Neural cell (in vitro differentiated cells): Measurements from ENCODE around the gene SLIT3.

Experiments used
- EZH2 ChIP-seq: fragments of 200-600, 300-800 bp; shearing (Covaris generic), sonication (generic); IDR thresholded peaks from 2 replicates; pipeline ENCODE4 v1.6.1; 2014; ENCODE audit warnings: antibody characterized with exemption, low read length, borderline replicate concordance, mild to moderate bottlenecking; ENCODE audit not compliant: insufficient read depth, poor library complexity, severe bottlenecking
- POLR2AphosphoS5 ChIP-seq: IDR thresholded peaks from 2 replicates; pipeline ENCODE4 v1.6.1; 2012
- SMC3 ChIP-seq: fragments of 450-650 bp; conservative IDR thresholded peaks from 2 replicates; pipeline ENCODE4 v1.6.1; 2014; ENCODE audit warnings: antibody characterized with exemption, mild to moderate bottlenecking, moderate library complexity; ENCODE audit not compliant: poor library complexity
- TAF1 ChIP-seq: IDR thresholded peaks from 2 replicates; pipeline ENCODE4 v1.6.1; 2012; ENCODE audit warnings: low read depth
- TF ChIP-seq, protein P1 (sequence below): fragments of 450-650 bp; IDR thresholded peaks from 2 replicates; pipeline ENCODE4 v1.5.1; 2014; ENCODE audit warnings: antibody characterized with exemption, mild to moderate bottlenecking, moderate library complexity; ENCODE audit not compliant: poor library complexity, severe bottlenecking
- TF ChIP-seq, protein P2 (sequence below): IDR thresholded peaks from 2 replicates; pipeline ENCODE4 v1.6.1; 2012; ENCODE audit warnings: borderline replicate concordance

DNA sequence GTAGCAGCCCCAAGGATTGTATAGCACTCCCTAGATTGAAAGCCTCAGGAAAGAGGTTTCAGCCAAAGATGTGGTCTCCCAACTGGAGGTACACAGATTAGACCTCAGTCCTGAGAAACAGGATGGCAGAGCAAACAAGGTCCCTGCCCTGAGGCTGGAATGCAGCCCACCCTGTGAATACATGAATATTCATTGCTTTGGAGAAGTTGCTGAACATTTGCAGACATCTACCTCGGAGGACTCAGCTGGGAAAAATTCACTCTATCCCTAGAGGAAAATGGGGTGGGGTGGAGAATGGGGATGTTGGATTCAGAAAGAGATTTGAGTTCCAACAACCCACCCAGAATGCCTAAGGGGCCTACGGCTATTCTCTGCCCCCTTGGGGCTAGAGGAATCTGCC is 129.4 kb downstream of the SLIT3 start:
- TF ChIP-seq, protein P1, sequence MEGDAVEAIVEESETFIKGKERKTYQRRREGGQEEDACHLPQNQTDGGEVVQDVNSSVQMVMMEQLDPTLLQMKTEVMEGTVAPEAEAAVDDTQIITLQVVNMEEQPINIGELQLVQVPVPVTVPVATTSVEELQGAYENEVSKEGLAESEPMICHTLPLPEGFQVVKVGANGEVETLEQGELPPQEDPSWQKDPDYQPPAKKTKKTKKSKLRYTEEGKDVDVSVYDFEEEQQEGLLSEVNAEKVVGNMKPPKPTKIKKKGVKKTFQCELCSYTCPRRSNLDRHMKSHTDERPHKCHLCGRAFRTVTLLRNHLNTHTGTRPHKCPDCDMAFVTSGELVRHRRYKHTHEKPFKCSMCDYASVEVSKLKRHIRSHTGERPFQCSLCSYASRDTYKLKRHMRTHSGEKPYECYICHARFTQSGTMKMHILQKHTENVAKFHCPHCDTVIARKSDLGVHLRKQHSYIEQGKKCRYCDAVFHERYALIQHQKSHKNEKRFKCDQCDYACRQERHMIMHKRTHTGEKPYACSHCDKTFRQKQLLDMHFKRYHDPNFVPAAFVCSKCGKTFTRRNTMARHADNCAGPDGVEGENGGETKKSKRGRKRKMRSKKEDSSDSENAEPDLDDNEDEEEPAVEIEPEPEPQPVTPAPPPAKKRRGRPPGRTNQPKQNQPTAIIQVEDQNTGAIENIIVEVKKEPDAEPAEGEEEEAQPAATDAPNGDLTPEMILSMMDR = no peak
- TF ChIP-seq EZH2 (no peak), TAF1 (no peak), POLR2AphosphoS5 (no peak), SMC3 (no peak)
- TF ChIP-seq, protein P2, sequence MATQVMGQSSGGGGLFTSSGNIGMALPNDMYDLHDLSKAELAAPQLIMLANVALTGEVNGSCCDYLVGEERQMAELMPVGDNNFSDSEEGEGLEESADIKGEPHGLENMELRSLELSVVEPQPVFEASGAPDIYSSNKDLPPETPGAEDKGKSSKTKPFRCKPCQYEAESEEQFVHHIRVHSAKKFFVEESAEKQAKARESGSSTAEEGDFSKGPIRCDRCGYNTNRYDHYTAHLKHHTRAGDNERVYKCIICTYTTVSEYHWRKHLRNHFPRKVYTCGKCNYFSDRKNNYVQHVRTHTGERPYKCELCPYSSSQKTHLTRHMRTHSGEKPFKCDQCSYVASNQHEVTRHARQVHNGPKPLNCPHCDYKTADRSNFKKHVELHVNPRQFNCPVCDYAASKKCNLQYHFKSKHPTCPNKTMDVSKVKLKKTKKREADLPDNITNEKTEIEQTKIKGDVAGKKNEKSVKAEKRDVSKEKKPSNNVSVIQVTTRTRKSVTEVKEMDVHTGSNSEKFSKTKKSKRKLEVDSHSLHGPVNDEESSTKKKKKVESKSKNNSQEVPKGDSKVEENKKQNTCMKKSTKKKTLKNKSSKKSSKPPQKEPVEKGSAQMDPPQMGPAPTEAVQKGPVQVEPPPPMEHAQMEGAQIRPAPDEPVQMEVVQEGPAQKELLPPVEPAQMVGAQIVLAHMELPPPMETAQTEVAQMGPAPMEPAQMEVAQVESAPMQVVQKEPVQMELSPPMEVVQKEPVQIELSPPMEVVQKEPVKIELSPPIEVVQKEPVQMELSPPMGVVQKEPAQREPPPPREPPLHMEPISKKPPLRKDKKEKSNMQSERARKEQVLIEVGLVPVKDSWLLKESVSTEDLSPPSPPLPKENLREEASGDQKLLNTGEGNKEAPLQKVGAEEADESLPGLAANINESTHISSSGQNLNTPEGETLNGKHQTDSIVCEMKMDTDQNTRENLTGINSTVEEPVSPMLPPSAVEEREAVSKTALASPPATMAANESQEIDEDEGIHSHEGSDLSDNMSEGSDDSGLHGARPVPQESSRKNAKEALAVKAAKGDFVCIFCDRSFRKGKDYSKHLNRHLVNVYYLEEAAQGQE = no peak
